Measurements from ENCODE around the gene PCF11.
A peak's percentile ranks its signal among the peaks of the same experiment; 100 is the strongest.

Gene PCF11

DNA sequence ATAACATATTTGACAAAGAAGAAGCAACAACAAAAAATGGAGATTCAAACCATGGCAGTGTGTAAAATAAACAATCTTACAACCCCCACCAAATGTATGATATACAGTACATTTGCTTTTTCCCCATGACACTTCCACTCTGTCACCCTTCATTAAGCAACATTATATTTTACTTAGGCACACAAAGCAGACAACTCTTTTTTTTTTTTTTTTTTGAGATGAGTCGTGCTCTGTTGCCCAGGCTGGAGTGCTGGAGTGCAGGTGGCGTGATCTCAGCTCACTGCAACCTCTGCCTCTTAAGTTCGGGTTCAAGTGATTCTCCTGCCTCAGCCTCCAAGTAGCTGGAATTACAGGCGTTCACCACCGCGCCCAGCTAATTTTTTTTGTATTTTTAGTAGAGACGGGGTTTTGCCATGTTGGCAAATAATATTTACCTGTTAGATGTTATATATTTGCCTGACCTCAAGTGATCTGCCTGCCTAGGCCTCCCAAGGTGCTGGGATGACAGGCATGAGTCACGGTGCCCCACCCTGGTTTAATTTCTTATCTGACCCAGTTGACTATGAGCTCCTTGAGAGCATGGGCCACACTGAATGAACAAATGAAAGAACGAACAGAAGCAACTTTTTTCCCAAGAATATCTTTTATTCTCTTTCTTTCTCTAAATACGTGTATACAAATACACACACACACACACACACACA, 5.5 kb upstream of the PCF11 start:
- Histone ChIP-seq H3K9me3 (ENCODE audit: control insufficient read depth in 2 of 2, low read length in 2 of 2) (no peaks in the 10 kb centered on the region), H3K27me3 (ENCODE audit: control insufficient read depth in 2 of 2, insufficient read depth in 2 of 2, low read length in 2 of 2) (no peaks in the 10 kb centered on the region), H3K9ac (ENCODE audit: low read depth in 1 of 2, low read length in 2 of 2) (no peak overlapping the region), H3K4me3 (ENCODE audit: low read length in 2 of 2) (no peak overlapping the region), H3K36me3 (ENCODE audit: control insufficient read depth in 2 of 2, insufficient read depth in 2 of 2, low read length in 2 of 2) (no peaks in the 10 kb centered on the region), H3K27ac (ENCODE audit: low read depth in 2 of 2, low read length in 2 of 2) (no peak overlapping the region), H3K4me1 (ENCODE audit: control insufficient read depth in 2 of 2, insufficient read depth in 2 of 2, low read length in 2 of 2) (peaks cover 0 to 6% of the 10 kb centered on the region in 2 donors)

DNA sequence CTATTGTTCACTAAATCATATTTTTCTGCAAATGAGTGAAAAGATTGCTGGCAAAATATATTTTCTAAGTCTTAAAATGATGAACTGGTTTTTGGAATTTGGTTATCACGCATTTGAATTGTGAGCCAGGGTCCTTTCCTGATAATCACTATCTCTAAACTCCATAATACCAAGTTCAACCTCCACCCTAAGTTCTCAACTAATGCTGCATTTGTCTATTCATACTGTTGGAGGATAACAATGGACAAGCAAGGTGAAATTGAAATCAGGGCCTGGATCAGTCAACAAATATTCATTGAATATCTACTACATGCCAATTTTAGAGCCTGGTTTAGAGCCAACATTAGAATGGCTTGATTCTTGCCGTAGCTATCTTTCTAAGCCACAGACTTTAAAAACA, 4.7 kb upstream of the PCF11 start:
- H3K4me3 ChIP-seq (ENCODE audit: low read length in 2 of 2): no peak overlapping the region
- H3K27me3 ChIP-seq (ENCODE audit: control insufficient read depth in 2 of 2, insufficient read depth in 2 of 2, low read length in 2 of 2): no peaks in the 10 kb centered on the region
- H3K9ac ChIP-seq (ENCODE audit: low read depth in 1 of 2, low read length in 2 of 2): no peak overlapping the region
- H3K9me3 ChIP-seq (ENCODE audit: control insufficient read depth in 2 of 2, low read length in 2 of 2): no peaks in the 10 kb centered on the region
- H3K4me1 ChIP-seq (ENCODE audit: control insufficient read depth in 2 of 2, insufficient read depth in 2 of 2, low read length in 2 of 2): peaks cover 0 to 6% of the 10 kb centered on the region in 2 donors
- no peak overlapping the region for H3K27ac ChIP-seq (ENCODE audit: low read depth in 2 of 2, low read length in 2 of 2)
- H3K36me3 ChIP-seq (ENCODE audit: control insufficient read depth in 2 of 2, insufficient read depth in 2 of 2, low read length in 2 of 2): no peaks in the 10 kb centered on the region

DNA sequence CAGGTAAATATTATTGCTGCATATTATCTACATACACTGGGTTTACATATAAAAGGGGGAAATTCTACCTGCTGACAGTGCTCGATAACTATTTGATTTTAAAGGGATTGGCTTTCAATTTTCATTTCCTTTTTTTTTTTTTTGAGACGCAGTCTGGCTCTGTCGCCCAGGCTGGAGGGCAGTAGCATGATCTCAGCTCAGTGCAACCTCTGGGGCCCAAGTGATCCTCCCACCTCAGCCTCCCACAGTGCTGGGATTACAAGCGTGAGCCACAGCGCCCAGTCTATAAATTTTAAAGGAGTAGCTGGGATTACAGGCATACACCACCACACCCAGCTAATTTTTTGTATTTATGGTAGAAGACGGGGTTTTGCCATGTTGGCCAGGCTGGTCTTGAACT, 3.2 kb upstream of the PCF11 start:
- Histone ChIP-seq H3K4me1 (ENCODE audit: control insufficient read depth in 2 of 2, insufficient read depth in 2 of 2, low read length in 2 of 2) (peaks cover 0 to 6% of the 10 kb centered on the region in 2 donors), H3K9me3 (ENCODE audit: control insufficient read depth in 2 of 2, low read length in 2 of 2) (no peaks in the 10 kb centered on the region)

DNA sequence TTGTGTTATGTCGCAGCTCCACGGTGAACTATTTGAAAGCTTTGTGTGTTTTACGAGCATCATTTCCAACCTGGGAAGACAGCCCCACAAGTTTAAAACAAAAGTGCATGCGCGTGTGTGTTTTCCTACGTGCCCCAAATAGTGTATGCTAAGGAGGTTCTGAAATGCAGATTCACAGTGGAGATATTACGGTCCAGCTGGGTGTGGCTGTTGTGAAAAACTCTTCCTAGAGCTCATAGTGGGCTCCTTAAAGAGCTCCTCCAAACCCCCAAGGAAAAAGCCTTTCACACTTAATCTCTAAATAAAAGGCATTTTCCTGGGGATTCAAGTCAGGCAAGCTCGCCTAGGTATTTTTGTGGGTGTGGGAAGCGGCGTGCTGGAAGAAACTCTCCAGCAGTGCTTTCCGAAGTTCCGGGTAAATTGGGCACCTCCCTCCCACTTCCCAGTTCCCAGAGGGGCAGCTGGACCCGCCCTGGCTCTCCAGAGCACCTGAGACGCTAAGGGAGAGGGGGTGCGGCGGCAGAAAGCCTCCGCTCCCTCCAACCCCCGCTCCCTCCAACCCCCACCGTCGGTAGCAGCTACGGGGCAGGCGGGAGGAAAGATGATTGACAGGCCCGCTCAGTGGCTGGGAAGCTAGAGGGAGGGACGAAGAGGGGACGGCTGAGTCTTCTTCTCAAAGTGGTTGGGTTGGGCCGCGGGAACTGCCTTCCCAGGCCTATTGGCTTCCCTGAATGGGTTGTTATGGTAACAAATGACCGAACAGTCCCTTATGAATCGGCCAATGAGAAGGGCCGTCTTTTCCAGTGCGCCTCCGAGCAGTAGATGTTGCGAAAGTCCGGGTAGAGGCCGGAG, 561 bp upstream of the PCF11 start:
- Histone ChIP-seq H3K36me3 (ENCODE audit: control insufficient read depth in 2 of 2, insufficient read depth in 2 of 2, low read length in 2 of 2) (peaks cover 0 to 9% of the 10 kb centered on the region in 2 donors), H3K4me3 (ENCODE audit: low read length in 2 of 2) (peak overlapping the region; percentile 73 to 95), H3K9me3 (ENCODE audit: control insufficient read depth in 2 of 2, low read length in 2 of 2) (no peaks in the 10 kb centered on the region), H3K4me1 (ENCODE audit: control insufficient read depth in 2 of 2, insufficient read depth in 2 of 2, low read length in 2 of 2) (peaks cover 16 to 24% of the 10 kb centered on the region in 2 donors), H3K9ac (ENCODE audit: low read depth in 1 of 2, low read length in 2 of 2) (peak overlapping the region; percentile 91 to 100), H3K27ac (ENCODE audit: low read depth in 2 of 2, low read length in 2 of 2) (peak overlapping the region; percentile 94 to 98), H3K27me3 (ENCODE audit: control insufficient read depth in 2 of 2, insufficient read depth in 2 of 2, low read length in 2 of 2) (no peaks in the 10 kb centered on the region)

More for the DNA sequence above, 3.2 kb upstream of the PCF11 start:
- H3K36me3 ChIP-seq (ENCODE audit: control insufficient read depth in 2 of 2, insufficient read depth in 2 of 2, low read length in 2 of 2): no peaks in the 10 kb centered on the region
- H3K27me3 ChIP-seq (ENCODE audit: control insufficient read depth in 2 of 2, insufficient read depth in 2 of 2, low read length in 2 of 2): no peaks in the 10 kb centered on the region
- H3K4me3 ChIP-seq (ENCODE audit: low read length in 2 of 2): no peak overlapping the region
- H3K27ac ChIP-seq (ENCODE audit: low read depth in 2 of 2, low read length in 2 of 2): no peak overlapping the region
- no peak overlapping the region for H3K9ac ChIP-seq (ENCODE audit: low read depth in 1 of 2, low read length in 2 of 2)

DNA sequence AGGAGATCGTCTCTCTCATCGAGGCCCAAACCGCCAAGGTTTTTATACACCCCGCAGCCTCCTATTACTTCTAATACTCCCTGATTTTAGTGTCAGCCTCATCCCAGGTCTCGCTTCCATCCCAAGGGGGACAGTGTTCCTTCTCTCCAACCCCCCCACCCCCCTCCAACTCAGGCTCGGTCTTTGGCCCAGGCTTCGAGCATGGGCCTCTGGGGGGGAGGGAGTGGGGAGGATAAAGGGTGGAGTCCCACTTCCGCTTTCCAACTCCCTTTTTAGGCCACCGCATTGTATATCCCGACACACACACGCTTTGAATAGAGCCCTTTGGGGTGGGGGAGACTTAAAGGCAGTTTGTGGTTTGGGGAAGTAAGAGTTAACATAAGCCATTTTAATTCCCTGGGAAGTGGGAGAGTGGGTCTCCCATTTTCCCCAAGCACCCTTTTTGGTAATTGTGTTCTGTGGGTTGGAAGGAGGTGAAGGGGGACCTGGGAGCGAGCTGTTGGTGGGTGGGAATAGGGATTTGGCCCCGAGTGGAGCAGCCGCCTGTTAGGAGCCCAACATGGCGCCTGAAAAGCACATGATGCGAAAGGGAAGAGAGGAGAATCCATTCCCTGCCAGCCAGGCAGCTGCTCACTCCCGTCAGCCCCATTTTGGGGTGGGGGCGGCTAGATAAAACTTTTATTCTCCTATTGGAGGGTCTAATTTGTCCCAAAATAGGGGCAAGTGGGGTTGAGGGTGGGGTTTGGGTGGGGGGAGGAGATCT, 844 bp downstream of the PCF11 start:
- peak overlapping the region; percentile 97 to 99 for H3K4me3 ChIP-seq (ENCODE audit: low read length in 2 of 2)
- H3K4me1 ChIP-seq (ENCODE audit: control insufficient read depth in 2 of 2, insufficient read depth in 2 of 2, low read length in 2 of 2): peaks cover 20 to 27% of the 10 kb centered on the region in 2 donors

DNA sequence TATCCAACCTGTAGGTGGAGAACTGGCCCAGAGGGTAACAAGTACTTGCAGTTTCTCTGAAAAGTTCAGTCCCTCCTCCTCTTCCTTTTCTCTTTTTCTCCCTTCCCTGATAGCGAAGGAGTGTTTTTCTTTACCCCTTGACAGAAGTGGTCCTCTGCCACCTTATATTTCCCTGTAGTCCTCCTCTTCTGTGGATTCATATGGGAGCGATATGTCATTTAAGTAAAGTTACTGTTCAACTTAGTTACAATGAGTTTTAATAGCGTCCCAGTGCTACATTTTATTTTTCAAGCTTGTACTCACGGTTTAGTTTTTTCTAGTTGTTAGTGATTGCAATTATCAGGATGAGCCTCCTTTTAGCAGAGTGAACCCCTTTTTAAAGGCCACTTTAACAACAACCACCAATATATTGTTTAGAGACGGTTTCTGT, 1.4 kb downstream of the PCF11 start:
- H3K36me3 ChIP-seq (ENCODE audit: control insufficient read depth in 2 of 2, insufficient read depth in 2 of 2, low read length in 2 of 2): peaks cover 3 to 9% of the 10 kb centered on the region in 2 donors
- no peaks in the 10 kb centered on the region for H3K27me3 ChIP-seq (ENCODE audit: control insufficient read depth in 2 of 2, insufficient read depth in 2 of 2, low read length in 2 of 2)
- peak overlapping the region; percentile 99 to 100 for H3K27ac ChIP-seq (ENCODE audit: low read depth in 2 of 2, low read length in 2 of 2)
- H3K4me3 ChIP-seq (ENCODE audit: low read length in 2 of 2): peak overlapping the region; percentile 97 to 99
- no peaks in the 10 kb centered on the region for H3K9me3 ChIP-seq (ENCODE audit: control insufficient read depth in 2 of 2, low read length in 2 of 2)
- H3K4me1 ChIP-seq (ENCODE audit: control insufficient read depth in 2 of 2, insufficient read depth in 2 of 2, low read length in 2 of 2): peaks cover 20 to 27% of the 10 kb centered on the region in 2 donors
- H3K9ac ChIP-seq (ENCODE audit: low read depth in 1 of 2, low read length in 2 of 2): peak overlapping the region; percentile 99 to 100

More for the DNA sequence above, 844 bp downstream of the PCF11 start:
- Histone ChIP-seq H3K9me3 (ENCODE audit: control insufficient read depth in 2 of 2, low read length in 2 of 2) (no peaks in the 10 kb centered on the region), H3K27me3 (ENCODE audit: control insufficient read depth in 2 of 2, insufficient read depth in 2 of 2, low read length in 2 of 2) (no peaks in the 10 kb centered on the region), H3K27ac (ENCODE audit: low read depth in 2 of 2, low read length in 2 of 2) (peak overlapping the region; percentile 99 to 100), H3K9ac (ENCODE audit: low read depth in 1 of 2, low read length in 2 of 2) (peak overlapping the region; percentile 99 to 100), H3K36me3 (ENCODE audit: control insufficient read depth in 2 of 2, insufficient read depth in 2 of 2, low read length in 2 of 2) (peaks cover 0 to 9% of the 10 kb centered on the region in 2 donors)

DNA sequence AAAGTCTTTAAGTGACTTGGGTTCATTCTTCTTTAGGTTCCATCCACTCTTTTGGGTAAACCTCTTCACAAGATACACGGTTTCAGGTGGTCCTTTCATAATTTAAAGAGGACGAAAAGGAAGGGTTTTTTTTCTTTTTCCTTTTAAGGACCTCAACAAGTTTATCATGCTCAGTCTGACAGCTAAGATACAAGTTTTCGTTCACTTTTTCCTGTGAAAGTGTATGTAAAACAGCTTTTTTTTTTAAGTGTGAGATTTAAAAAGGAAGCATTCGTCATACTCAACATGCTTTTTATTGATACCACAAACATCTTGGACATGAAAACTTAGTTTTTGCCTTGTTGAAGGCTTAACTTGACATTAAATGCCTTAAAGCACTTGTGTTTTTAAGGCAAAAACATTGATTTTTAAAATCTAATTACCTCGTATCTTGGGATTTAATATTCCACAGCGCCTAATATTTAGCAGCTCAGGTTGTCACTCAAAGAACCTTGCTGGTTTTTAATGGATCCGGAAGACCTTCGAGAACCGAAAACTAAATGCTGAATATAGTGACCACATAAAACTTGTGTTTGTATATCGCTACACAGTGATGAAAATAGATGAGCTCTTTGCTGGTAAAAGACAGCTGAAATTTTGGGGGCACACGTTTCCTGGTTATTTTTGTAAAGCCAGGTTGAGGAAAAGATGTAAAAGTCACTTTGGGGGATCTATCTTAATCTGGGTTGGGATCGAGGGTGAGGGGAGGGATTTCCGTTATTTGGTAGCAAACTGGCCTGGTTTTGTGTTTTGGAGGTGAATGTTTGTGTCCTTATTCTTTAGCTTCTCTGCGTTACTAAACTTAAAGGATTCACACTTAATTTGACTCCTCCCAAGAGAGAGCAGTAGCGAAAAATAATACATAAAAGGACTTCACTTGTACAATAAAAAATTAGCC, 2.3 kb downstream of the PCF11 start:
- Histone ChIP-seq H3K27ac (ENCODE audit: low read depth in 2 of 2, low read length in 2 of 2) (peak overlapping the region; percentile 26 to 36), H3K36me3 (ENCODE audit: control insufficient read depth in 2 of 2, insufficient read depth in 2 of 2, low read length in 2 of 2) (peaks cover 6 to 13% of the 10 kb centered on the region in 2 donors), H3K4me1 (ENCODE audit: control insufficient read depth in 2 of 2, insufficient read depth in 2 of 2, low read length in 2 of 2) (peaks cover 20 to 27% of the 10 kb centered on the region in 2 donors), H3K9me3 (ENCODE audit: control insufficient read depth in 2 of 2, low read length in 2 of 2) (no peaks in the 10 kb centered on the region), H3K4me3 (ENCODE audit: low read length in 2 of 2) (peak overlapping the region; percentile 97 to 99), H3K27me3 (ENCODE audit: control insufficient read depth in 2 of 2, insufficient read depth in 2 of 2, low read length in 2 of 2) (no peaks in the 10 kb centered on the region), H3K9ac (ENCODE audit: low read depth in 1 of 2, low read length in 2 of 2) (peak overlapping the region; percentile 99 to 100)

DNA sequence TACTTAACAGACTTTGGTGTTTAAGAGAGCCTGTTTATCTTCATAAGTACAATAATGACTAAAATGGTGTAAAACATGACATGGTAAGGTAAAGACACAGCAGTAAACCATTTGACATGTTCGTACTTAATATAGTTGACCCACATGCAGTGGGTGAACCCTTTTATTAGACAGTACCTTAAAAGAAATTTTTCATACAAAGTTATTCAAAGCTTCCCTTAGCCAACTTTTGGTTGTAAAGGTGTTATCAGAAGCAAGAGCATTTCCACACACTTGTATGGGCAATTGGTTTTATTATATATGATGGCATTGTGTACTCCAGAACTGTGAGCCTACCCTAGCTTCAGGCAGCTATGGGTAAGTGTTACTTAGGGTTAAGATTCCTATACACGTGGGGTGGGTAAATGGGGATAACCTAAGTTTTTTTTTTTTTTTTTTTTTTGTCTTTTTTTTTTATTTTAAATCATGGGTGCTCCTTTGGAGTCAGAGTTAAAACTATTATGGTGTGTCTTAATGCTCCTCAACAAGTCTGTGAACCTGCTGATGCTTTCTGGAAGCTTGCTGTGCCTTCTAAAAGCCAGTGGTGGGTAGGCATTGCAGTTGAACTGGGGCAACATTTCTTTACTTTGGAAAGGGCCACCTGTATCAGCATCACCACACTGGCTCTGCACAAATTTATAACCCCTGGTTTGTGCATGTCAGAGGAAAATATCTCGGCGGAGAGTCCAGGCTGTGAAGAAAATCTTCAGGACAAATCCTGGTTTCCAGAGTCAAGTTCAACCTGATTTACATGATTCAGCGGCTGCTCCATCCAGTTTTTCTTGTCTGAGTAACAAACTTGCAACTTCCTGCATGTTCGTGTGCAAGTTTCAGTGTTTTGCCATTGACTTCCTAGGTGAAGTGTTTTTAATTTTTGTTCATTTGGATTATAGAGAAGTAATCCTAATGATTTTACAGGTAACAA, 3.3 kb downstream of the PCF11 start:
- peaks cover 20 to 27% of the 10 kb centered on the region in 2 donors for H3K4me1 ChIP-seq (ENCODE audit: control insufficient read depth in 2 of 2, insufficient read depth in 2 of 2, low read length in 2 of 2)
- H3K36me3 ChIP-seq (ENCODE audit: control insufficient read depth in 2 of 2, insufficient read depth in 2 of 2, low read length in 2 of 2): peaks cover 13 to 19% of the 10 kb centered on the region in 2 donors
- H3K27ac ChIP-seq (ENCODE audit: low read depth in 2 of 2, low read length in 2 of 2): peak overlapping the region; percentile 45 to 52
- no peaks in the 10 kb centered on the region for H3K27me3 ChIP-seq (ENCODE audit: control insufficient read depth in 2 of 2, insufficient read depth in 2 of 2, low read length in 2 of 2)
- H3K9me3 ChIP-seq (ENCODE audit: control insufficient read depth in 2 of 2, low read length in 2 of 2): no peaks in the 10 kb centered on the region
- H3K9ac ChIP-seq (ENCODE audit: low read depth in 1 of 2, low read length in 2 of 2): peak overlapping the region; percentile 99 to 100
- H3K4me3 ChIP-seq (ENCODE audit: low read length in 2 of 2): peak overlapping the region; percentile 97 to 99
